NCI-H69 (cell line): ENCODE results near the gene ANP32B.

ENCODE experiments used
- DNase-seq: peaks from one replicate; lab custom pipeline; 2025; lab: John Stamatoyannopoulos, UW

Gene ANP32B

GRCh38 chr9:98031169-98031568, 48.0 kb downstream of the ANP32B start:
- no peak for DNase-seq

- no peak for DNase-seq
Measured at GRCh38 chr9:98031935-98032334, 48.8 kb downstream of the ANP32B start.

- peak; percentile 90 for DNase-seq
Measured at GRCh38 chr9:98034593-98035546, 51.7 kb downstream of the ANP32B start.

GRCh38 chr9:98037357-98037756, 54.2 kb downstream of the ANP32B start:
- no peak for DNase-seq

- DNase-seq, result no peak
Measured at GRCh38 chr9:98038958-98039357, 55.8 kb downstream of the ANP32B start.

- no peak for DNase-seq
Measured at GRCh38 chr9:98039607-98040017, 56.5 kb downstream of the ANP32B start.

GRCh38 chr9:98040212-98040611, 57.1 kb downstream of the ANP32B start:
- no peak for DNase-seq

- DNase-seq, result no peak
Measured at GRCh38 chr9:98043915-98044314, 60.8 kb downstream of the ANP32B start.

- DNase-seq, result peak; percentile 22
Measured at GRCh38 chr9:98045234-98046179, 62.4 kb downstream of the ANP32B start.

GRCh38 chr9:98046180-98046543, 63.0 kb downstream of the ANP32B start:
- DNase-seq, result no peak

- no peak for DNase-seq
Measured at GRCh38 chr9:98047002-98047401, 63.9 kb downstream of the ANP32B start.

- DNase-seq, result no peak
Measured at GRCh38 chr9:98049288-98050072, 66.3 kb downstream of the ANP32B start.

GRCh38 chr9:98050351-98050750, 67.2 kb downstream of the ANP32B start:
- DNase-seq, result no peak

GRCh38 chr9:98054376-98054951, 71.3 kb downstream of the ANP32B start:
- no peak for DNase-seq

GRCh38 chr9:98056269-98057137, 73.4 kb downstream of the ANP32B start, which contains the start of gene NANS:
TSS of gene NANS (plus strand) at chr9:98056732. CDS start at chr9:98056809, 77 bp downstream.
- DNase-seq, result peak; percentile 98

- DNase-seq, result no peak
Measured at GRCh38 chr9:98057138-98057799, 74.1 kb downstream of the ANP32B start.

GRCh38 chr9:98062161-98062560, 79.0 kb downstream of the ANP32B start:
- no peak for DNase-seq

GRCh38 chr9:98064623-98065392, 81.7 kb downstream of the ANP32B start:
- DNase-seq, result no peak
